Activated CD4-positive, alpha-beta memory T cell treated with anti-CD3 and anti-CD28 coated beads, Interleukin-2, amount 10 ng/mL, durations not matched to agents 7 days and 5 days (primary cell): ENCODE results near the gene NEU3. TPM values are rescaled to one million over a fixed set of nuclear protein-coding genes. Genes with fewer than 3 reads are reported as not detected.

Experiments
- CTCF ChIA-PET: fragments of 350-600 bp; sonication (Branson Sonifier 250); formaldehyde crosslinking; loops from one replicate; lab custom pipeline; 2021; ENCODE audit warnings: antibody characterized with exemption, inconsistent platforms; lab: Charles Lee
- POLR2A ChIA-PET: fragments of 350-600 bp; sonication (Branson Sonifier 250); formaldehyde crosslinking; loops from one replicate; lab custom pipeline; 2021; ENCODE audit warnings: antibody characterized with exemption; lab: Charles Lee
- DNase-seq: peaks from one replicate; pipeline ENCODE4 v3.0.0-alpha.2; 2020
- H3K27ac Mint-ChIP-seq: one replicate; pipeline ENCODE4 v1.8.0; 2021; ENCODE audit warnings: mild to moderate bottlenecking, mixed read lengths
- H3K27me3 Mint-ChIP-seq: one replicate; pipeline ENCODE4 v1.8.0; 2021; ENCODE audit warnings: mixed read lengths
- H3K36me3 Mint-ChIP-seq: one replicate; pipeline ENCODE4 v1.8.0; 2021; ENCODE audit warnings: low read depth, mixed read lengths
- H3K4me1 Mint-ChIP-seq: one replicate; pipeline ENCODE4 v1.8.0; 2021; ENCODE audit warnings: mixed read lengths
- H3K4me3 Mint-ChIP-seq: one replicate; pipeline ENCODE4 v1.8.0; 2021; ENCODE audit warnings: mild to moderate bottlenecking, mixed read lengths
- H3K9me3 Mint-ChIP-seq: one replicate; pipeline ENCODE4 v1.8.0; 2021; ENCODE audit warnings: mixed read lengths
- total RNA-seq, 2 experiments: library from RNA; stranded (reverse); gene quantifications; one replicate each; pipeline ENCODE4 v1.2.3, GENCODE V29; 2021

The NEU3 gene
- total RNA-seq, 2 experiments from 2014 or later: 11.5 to 12.6 TPM

DNA sequence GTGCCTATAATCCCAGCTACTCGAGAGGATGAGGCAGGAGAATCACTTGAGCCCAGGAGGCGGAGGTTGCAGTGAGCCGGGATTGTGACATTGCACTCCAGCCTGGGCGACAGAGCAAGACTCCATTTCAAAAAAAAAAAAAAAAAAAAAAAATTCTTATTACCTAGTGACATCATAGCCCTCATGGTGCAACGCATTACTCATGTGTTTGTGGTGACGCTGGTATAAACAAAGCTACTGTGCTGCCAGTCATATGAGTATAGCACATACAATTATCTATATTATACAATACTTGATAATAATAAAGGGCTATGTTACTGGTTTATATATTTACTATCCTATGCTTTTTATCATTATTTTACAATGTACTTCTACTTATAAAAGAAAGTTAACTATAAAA, 66.8 kb downstream of the NEU3 start:
- no peak overlapping the region for H3K27ac Mint-ChIP-seq
- peaks cover 30% of the 10 kb centered on the region for H3K27me3 Mint-ChIP-seq
- no peaks in the 10 kb centered on the region for H3K36me3 Mint-ChIP-seq
- no peak overlapping the region for H3K4me3 Mint-ChIP-seq
- ChIA-PET POLR2A (no interaction called here), CTCF (interaction anchor here (0.7 to 1.6 kb wide), 2 partner anchors 33 to 272 kb away, joined by 3 to 5 read pairs; no protein-coding TSS in a partner anchor)
- H3K4me1 Mint-ChIP-seq: no peaks in the 10 kb centered on the region
- H3K9me3 Mint-ChIP-seq: peaks cover 9% of the 10 kb centered on the region
- no peak for DNase-seq

- Mint-ChIP-seq H3K27ac (no peak overlapping the region), H3K9me3 (peaks cover 9% of the 10 kb centered on the region), H3K27me3 (peaks cover 24% of the 10 kb centered on the region), H3K36me3 (no peaks in the 10 kb centered on the region), H3K4me3 (no peak overlapping the region), H3K4me1 (no peaks in the 10 kb centered on the region)
- POLR2A ChIA-PET: no interaction called here
- CTCF ChIA-PET: interaction anchor here (1.6 kb wide), 1 partner anchor 34 kb away, joined by 5 read pairs; no protein-coding TSS in a partner anchor
- DNase-seq: no peak
Observed at GRCh38 chr11:75056814-75057213, 68.1 kb downstream of the NEU3 start.

- H3K27me3 Mint-ChIP-seq: peaks cover 13% of the 10 kb centered on the region
- POLR2A ChIA-PET: interaction anchor here (0.6 kb wide), 1 partner anchor 291 kb away, joined by 3 read pairs; no protein-coding TSS in a partner anchor
- CTCF ChIA-PET: interaction anchor here (1.0 kb wide), 1 partner anchor 191 kb away, joined by 3 read pairs; no protein-coding TSS in a partner anchor
- no peaks in the 10 kb centered on the region for H3K4me1 Mint-ChIP-seq
- DNase-seq: no peak
- no peak overlapping the region for H3K4me3 Mint-ChIP-seq
- H3K9me3 Mint-ChIP-seq: no peaks in the 10 kb centered on the region
- no peak overlapping the region for H3K27ac Mint-ChIP-seq
- no peaks in the 10 kb centered on the region for H3K36me3 Mint-ChIP-seq
Observed at GRCh38 chr11:75059299-75059698, 70.6 kb downstream of the NEU3 start.

DNA sequence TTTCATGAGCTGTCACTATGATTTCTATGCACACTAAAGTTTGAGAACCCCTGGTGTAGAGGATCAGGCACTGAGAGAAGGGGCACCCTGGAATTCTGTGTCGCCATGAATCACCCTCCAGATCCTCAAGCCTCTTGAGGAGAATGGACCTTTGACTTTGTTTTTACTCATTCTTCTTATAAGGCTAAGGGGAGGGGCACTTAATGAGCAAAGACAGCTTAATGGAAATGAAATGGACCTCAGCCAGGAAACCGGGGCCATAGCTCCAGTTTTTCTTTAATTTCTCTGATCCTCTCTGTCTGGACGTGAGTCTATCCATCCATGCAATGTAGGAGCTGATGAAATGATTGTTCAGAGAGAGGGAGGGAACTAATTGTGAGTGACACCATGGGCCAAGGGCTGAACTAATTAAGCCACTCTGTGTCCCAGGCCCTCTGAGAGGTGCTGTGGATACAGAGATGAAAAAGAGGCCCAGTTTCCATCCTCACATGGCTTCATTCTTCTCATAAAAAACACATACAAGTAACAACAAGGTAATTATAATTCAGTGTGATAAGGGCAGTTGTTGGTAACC, 75.1 kb downstream of the NEU3 start:
- Mint-ChIP-seq H3K4me3 (no peak overlapping the region), H3K27ac (no peak overlapping the region), H3K36me3 (no peaks in the 10 kb centered on the region), H3K4me1 (no peaks in the 10 kb centered on the region), H3K9me3 (no peaks in the 10 kb centered on the region), H3K27me3 (peaks cover 21% of the 10 kb centered on the region)
- ChIA-PET POLR2A (no interaction called here), CTCF (interaction anchor here (1.7 to 2.0 kb wide), 2 partner anchors 41 to 186 kb away, joined by 5 read pairs; no protein-coding TSS in a partner anchor)
- no peak for DNase-seq

DNA sequence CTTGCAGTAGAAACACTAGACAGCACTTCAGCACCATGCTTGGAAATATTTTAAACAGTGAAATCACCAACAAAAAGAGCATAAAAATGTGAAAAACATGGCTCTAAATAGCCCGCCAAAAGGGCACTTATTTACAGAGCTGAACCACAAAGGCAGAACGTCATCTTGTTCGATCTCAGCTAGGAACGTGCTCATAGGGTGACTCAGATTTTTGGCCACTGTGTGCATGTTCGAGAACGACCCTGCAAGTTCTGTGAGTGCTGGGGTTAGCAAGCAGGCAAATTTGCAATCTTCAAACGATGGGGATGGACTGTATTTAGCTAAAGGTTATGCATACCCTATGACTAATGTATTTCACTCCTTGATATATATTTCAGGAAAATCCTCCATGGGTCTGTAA, 77.3 kb downstream of the NEU3 start:
- Mint-ChIP-seq H3K4me1 (no peaks in the 10 kb centered on the region), H3K36me3 (no peaks in the 10 kb centered on the region), H3K27ac (no peak overlapping the region), H3K4me3 (no peak overlapping the region), H3K27me3 (peaks cover 25% of the 10 kb centered on the region), H3K9me3 (no peaks in the 10 kb centered on the region)
- DNase-seq: no peak
- ChIA-PET POLR2A (no interaction called here), CTCF (interaction anchor here (0.9 kb wide), 1 partner anchor 35 kb away, joined by 3 read pairs; no protein-coding TSS in a partner anchor)

Other genes starting within 250 kb of the NEU3 start
- 10 to 100 TPM; 18.6 to 19.1 TPM for gene RNF169, start 240.1 kb upstream of the NEU3 start, total RNA-seq
- gene XRRA1, start 39.8 kb upstream of the NEU3 start, total RNA-seq: 10 to 100 TPM; 10.3 to 10.9 TPM
- 100 to 1,000 TPM; 194 to 198 TPM for gene SPCS2, start 39.7 kb upstream of the NEU3 start, total RNA-seq
- gene OR2AT4, start 107.9 kb downstream of the NEU3 start, total RNA-seq: not detected
- under 1 TPM; 0.23 to 0.30 TPM for gene SLCO2B1, start 162.2 kb downstream of the NEU3 start, total RNA-seq